ENCODE data around the gene CCDC141. TPM values are rescaled to one million over a fixed set of nuclear protein-coding genes. Genes with fewer than 3 reads are reported as not detected.
"Not testable (repeated sequence)": the region's sequence is repeated elsewhere in the genome, so short reads cannot be mapped to it uniquely, and the experiment has no call there.

The CCDC141 gene
- polyA plus RNA-seq, 1 donor = 0.70 TPM

GRCh38 chr2:178982652-178983051 lies 67.3 kb downstream of the CCDC141 start:
- not testable (repeated sequence) for H3K27me3 ChIP-seq (ENCODE audit: control insufficient read depth, insufficient read depth, low read length); H3K9me3 ChIP-seq (ENCODE audit: control insufficient read depth, low read depth, low read length); H3K4me3 ChIP-seq (ENCODE audit: low read length); H3K4me1 ChIP-seq (ENCODE audit: control insufficient read depth, insufficient read depth, low read length); H3K36me3 ChIP-seq (ENCODE audit: control insufficient read depth, insufficient read depth, low read length); DNase-seq; H3K27ac ChIP-seq (ENCODE audit: low read length)
- WGBS (ENCODE audit: insufficient coverage, low lambda C conversion rate) = no CpG with 5 or more reads among the region's 10 CpGs

DNA sequence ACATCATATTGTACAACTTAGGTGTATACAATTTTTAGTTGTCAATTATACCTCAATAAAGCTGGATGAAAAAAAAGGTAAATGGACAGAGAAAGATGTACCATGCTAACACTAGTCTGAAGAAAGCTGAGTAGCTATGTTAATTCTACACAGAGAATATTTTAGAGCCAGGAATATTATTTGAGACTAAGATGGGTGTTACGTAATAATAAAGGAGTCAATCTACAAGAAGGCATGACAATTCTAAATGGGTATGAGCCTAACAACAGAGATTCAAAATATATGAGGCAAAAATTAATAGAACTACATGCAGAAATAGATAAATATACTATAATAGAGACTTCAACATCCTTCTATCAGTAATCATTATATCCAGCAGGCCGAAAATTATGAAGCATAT lies 69.1 kb downstream of the CCDC141 start:
- Histone ChIP-seq H3K27me3 (ENCODE audit: control insufficient read depth, insufficient read depth, low read length) (no peaks in the 10 kb centered on the region), H3K4me3 (ENCODE audit: low read length) (no peak overlapping the region), H3K36me3 (ENCODE audit: control insufficient read depth, insufficient read depth, low read length) (no peaks in the 10 kb centered on the region), H3K4me1 (ENCODE audit: control insufficient read depth, insufficient read depth, low read length) (no peaks in the 10 kb centered on the region), H3K27ac (ENCODE audit: low read length) (no peak overlapping the region), H3K9me3 (ENCODE audit: control insufficient read depth, low read depth, low read length) (no peaks in the 10 kb centered on the region)
- WGBS (ENCODE audit: insufficient coverage, low lambda C conversion rate) = 80% methylated on average over 1 of the region's 2 CpGs
- no peak for DNase-seq

- H3K27me3 ChIP-seq (ENCODE audit: control insufficient read depth, insufficient read depth, low read length) = no peaks in the 10 kb centered on the region
- H3K36me3 ChIP-seq (ENCODE audit: control insufficient read depth, insufficient read depth, low read length) = no peaks in the 10 kb centered on the region
- H3K4me3 ChIP-seq (ENCODE audit: low read length) = no peak overlapping the region
- WGBS (ENCODE audit: insufficient coverage, low lambda C conversion rate) = no CpG with 5 or more reads among the region's 2 CpGs
- H3K27ac ChIP-seq (ENCODE audit: low read length) = no peak overlapping the region
- no peaks in the 10 kb centered on the region for H3K4me1 ChIP-seq (ENCODE audit: control insufficient read depth, insufficient read depth, low read length)
- no peaks in the 10 kb centered on the region for H3K9me3 ChIP-seq (ENCODE audit: control insufficient read depth, low read depth, low read length)
- DNase-seq = no peak
Observed at GRCh38 chr2:178978667-178979066, 71.3 kb downstream of the CCDC141 start.

DNA sequence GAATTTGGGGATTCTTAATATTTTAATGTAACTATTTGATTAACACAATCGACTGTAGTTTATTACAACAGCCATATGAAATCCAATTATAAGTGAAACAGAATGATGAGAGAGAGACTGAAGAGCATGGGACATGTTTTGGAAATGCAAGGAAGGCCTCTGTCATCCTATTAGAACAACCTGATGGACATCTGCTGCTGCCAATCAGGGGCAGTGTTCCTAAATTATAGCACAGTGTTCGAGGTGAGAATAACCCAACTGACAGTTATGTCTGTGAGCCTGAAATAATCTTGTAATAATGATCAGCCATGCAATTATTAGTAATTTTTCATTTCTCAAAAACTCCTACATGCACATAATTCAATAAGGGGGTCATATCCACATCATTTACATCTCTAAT lies 73.6 kb downstream of the CCDC141 start:
- no CpG with 5 or more reads among the region's 2 CpGs for WGBS (ENCODE audit: insufficient coverage, low lambda C conversion rate)
- no peaks in the 10 kb centered on the region for H3K4me1 ChIP-seq (ENCODE audit: control insufficient read depth, insufficient read depth, low read length)
- H3K9me3 ChIP-seq (ENCODE audit: control insufficient read depth, low read depth, low read length) = no peaks in the 10 kb centered on the region
- H3K36me3 ChIP-seq (ENCODE audit: control insufficient read depth, insufficient read depth, low read length) = no peaks in the 10 kb centered on the region
- no peak overlapping the region for H3K27ac ChIP-seq (ENCODE audit: low read length)
- DNase-seq = no peak
- H3K4me3 ChIP-seq (ENCODE audit: low read length) = no peak overlapping the region
- H3K27me3 ChIP-seq (ENCODE audit: control insufficient read depth, insufficient read depth, low read length) = no peaks in the 10 kb centered on the region

DNA sequence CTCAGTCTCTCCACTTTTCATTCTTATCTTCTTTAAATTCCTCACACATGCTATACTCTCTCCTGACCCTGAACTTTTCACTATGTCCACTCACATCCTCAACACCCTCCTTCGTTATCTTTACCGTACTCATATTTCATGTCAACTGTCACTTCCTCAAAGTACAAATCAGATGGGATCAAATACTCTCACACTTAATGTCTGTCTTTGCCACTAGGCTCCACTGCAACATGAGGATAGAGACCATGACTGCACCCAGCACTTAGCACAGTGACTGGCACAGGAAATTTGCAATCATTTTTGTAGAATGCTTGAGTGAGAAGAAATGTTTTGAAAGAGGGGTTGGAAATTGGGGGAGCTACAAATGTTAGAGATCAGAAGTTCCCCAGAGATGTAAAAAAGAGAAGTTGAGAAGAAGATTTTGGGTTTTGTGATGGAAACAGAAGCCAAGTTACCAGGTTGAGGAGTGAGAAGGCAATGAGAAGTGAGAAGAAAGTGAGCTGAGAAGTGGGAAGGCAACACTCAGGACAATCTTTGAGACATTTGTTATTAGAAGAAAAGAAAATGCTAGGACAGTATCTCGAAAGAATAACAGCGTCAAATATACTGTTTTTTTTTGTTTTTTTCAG lies 87.0 kb downstream of the CCDC141 start:
- WGBS (ENCODE audit: insufficient coverage, low lambda C conversion rate) = 100% methylated on average over 2 of the region's 4 CpGs

DNA sequence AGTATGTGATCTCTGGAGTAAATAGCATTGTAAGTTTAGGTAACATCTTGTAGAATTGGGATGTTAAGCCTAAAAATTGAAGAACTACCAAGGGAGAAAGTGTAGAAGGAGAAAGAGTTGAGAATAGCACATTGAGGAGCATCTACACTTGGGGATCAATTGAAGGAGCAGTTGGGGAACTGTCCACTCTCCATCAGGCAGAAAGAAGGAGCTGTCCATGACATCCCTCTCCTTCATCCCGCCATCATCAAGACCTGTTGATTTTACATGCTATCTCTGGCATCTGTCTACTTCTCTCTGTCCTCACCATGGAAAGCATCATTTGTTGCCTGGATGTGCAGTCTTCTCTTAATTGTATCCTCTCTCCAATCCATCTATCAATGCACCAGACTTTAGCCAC lies 87.8 kb downstream of the CCDC141 start:
- H3K4me3 ChIP-seq (ENCODE audit: low read length) = no peak overlapping the region

More for the DNA sequence above, 87.0 kb downstream of the CCDC141 start:
- H3K27ac ChIP-seq (ENCODE audit: low read length) = no peak overlapping the region
- H3K36me3 ChIP-seq (ENCODE audit: control insufficient read depth, insufficient read depth, low read length) = no peaks in the 10 kb centered on the region
- H3K4me3 ChIP-seq (ENCODE audit: low read length) = no peak overlapping the region
- H3K27me3 ChIP-seq (ENCODE audit: control insufficient read depth, insufficient read depth, low read length) = no peaks in the 10 kb centered on the region
- DNase-seq = no peak
- H3K9me3 ChIP-seq (ENCODE audit: control insufficient read depth, low read depth, low read length) = no peaks in the 10 kb centered on the region
- H3K4me1 ChIP-seq (ENCODE audit: control insufficient read depth, insufficient read depth, low read length) = no peaks in the 10 kb centered on the region

GRCh38 chr2:178954049-178954448 lies 95.9 kb downstream of the CCDC141 start:
- Histone ChIP-seq H3K4me3 (ENCODE audit: low read length) (no peak overlapping the region), H3K27ac (ENCODE audit: low read length) (no peak overlapping the region), H3K36me3 (ENCODE audit: control insufficient read depth, insufficient read depth, low read length) (no peaks in the 10 kb centered on the region), H3K9me3 (ENCODE audit: control insufficient read depth, low read depth, low read length) (no peaks in the 10 kb centered on the region), H3K27me3 (ENCODE audit: control insufficient read depth, insufficient read depth, low read length) (no peaks in the 10 kb centered on the region), H3K4me1 (ENCODE audit: control insufficient read depth, insufficient read depth, low read length) (no peaks in the 10 kb centered on the region)
- no CpG with 5 or more reads among the region's 4 CpGs for WGBS (ENCODE audit: insufficient coverage, low lambda C conversion rate)
- DNase-seq = no peak

More for the DNA sequence above, 87.8 kb downstream of the CCDC141 start:
- Histone ChIP-seq H3K9me3 (ENCODE audit: control insufficient read depth, low read depth, low read length) (no peaks in the 10 kb centered on the region), H3K36me3 (ENCODE audit: control insufficient read depth, insufficient read depth, low read length) (no peaks in the 10 kb centered on the region), H3K4me1 (ENCODE audit: control insufficient read depth, insufficient read depth, low read length) (no peaks in the 10 kb centered on the region), H3K27me3 (ENCODE audit: control insufficient read depth, insufficient read depth, low read length) (no peaks in the 10 kb centered on the region), H3K27ac (ENCODE audit: low read length) (no peak overlapping the region)
- WGBS (ENCODE audit: insufficient coverage, low lambda C conversion rate) = no CpG with 5 or more reads among the region's 1 CpG
- DNase-seq = no peak

DNA sequence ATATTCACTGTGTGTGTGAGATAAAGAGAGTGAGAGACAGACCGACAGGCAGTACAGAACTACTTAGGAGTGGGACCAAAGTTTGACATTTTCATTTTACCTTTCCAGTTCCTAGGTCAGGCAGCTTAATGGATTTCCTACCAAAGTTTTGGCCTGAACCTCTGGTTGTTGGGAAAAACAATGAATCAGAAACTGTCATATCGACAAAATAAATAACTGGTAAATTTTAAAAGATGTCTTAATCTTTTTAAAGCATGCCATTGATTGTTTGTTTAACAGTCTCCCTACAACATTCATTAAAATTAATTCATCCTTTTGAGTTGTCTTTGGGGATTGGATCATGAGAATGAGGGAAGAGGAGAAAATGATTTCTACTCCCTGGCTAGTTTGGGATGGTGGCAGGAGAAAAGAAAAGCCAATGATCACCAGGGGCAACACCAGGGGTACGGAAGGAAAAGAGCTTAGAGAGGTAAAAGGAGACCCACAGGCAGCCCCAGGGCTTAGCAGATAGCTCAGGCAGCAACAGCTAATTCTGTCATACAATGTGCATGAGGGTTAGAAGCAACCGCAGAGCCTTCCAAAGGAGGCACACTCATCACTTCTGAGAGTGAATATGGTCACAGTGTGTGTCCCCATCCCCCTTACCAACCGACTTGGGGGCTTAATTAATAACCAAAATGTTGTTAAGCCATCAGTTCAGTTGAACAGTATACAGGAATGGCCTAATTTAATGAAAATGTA lies 98.5 kb downstream of the CCDC141 start:
- Histone ChIP-seq H3K4me3 (ENCODE audit: low read length) (no peak overlapping the region), H3K27me3 (ENCODE audit: control insufficient read depth, insufficient read depth, low read length) (no peaks in the 10 kb centered on the region), H3K4me1 (ENCODE audit: control insufficient read depth, insufficient read depth, low read length) (no peaks in the 10 kb centered on the region), H3K9me3 (ENCODE audit: control insufficient read depth, low read depth, low read length) (no peaks in the 10 kb centered on the region), H3K36me3 (ENCODE audit: control insufficient read depth, insufficient read depth, low read length) (no peaks in the 10 kb centered on the region), H3K27ac (ENCODE audit: low read length) (no peak overlapping the region)
- no peak for DNase-seq
- WGBS (ENCODE audit: insufficient coverage, low lambda C conversion rate) = 100% methylated on average over 3 of the region's 5 CpGs

DNA sequence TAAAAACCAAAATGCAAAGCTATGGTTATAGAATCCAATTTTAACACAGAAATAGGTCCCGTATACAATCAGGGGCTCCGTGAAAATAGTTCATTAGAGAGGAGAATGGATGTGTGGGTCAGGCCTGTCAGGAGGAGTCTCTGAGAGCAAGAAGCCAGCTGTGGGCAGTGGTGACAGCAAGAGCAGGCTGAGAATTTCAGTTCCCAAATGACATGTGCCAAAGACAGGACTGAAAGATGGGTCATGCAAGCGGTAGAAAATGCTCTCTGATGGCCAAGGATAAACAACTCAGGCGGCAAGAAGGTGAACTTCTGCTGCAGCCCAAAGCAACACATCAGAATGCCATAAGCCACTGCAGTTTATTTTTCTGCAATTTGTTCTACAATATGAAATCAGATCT lies 100.4 kb downstream of the CCDC141 start:
- no peaks in the 10 kb centered on the region for H3K4me1 ChIP-seq (ENCODE audit: control insufficient read depth, insufficient read depth, low read length)
- H3K27me3 ChIP-seq (ENCODE audit: control insufficient read depth, insufficient read depth, low read length) = no peaks in the 10 kb centered on the region
- no peak overlapping the region for H3K27ac ChIP-seq (ENCODE audit: low read length)
- no peaks in the 10 kb centered on the region for H3K36me3 ChIP-seq (ENCODE audit: control insufficient read depth, insufficient read depth, low read length)
- DNase-seq = no peak
- no peaks in the 10 kb centered on the region for H3K9me3 ChIP-seq (ENCODE audit: control insufficient read depth, low read depth, low read length)
- H3K4me3 ChIP-seq (ENCODE audit: low read length) = no peak overlapping the region
- WGBS (ENCODE audit: insufficient coverage, low lambda C conversion rate) = no CpG with 5 or more reads among the region's 4 CpGs

DNA sequence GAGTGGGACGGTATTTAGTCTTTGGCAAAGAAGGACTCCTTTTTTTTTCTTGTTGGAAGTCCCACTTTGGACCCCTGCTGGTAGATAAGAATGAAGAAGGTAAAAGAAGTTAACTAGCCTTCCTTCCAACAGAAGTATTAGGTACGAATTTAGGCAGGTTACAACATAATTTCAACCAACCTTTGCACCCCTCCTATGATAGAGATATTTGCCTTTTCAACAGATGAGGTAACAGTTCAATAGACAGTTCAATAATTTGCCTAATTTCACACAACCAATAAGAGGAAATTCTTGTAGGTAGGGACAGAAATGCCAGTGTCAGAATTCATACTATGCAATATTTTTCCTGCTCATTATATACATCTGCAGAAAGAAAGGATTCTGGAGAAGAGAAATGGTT lies 100.8 kb downstream of the CCDC141 start:
- H3K27me3 ChIP-seq (ENCODE audit: control insufficient read depth, insufficient read depth, low read length) = no peaks in the 10 kb centered on the region
- H3K9me3 ChIP-seq (ENCODE audit: control insufficient read depth, low read depth, low read length) = no peaks in the 10 kb centered on the region
- H3K4me3 ChIP-seq (ENCODE audit: low read length) = no peak overlapping the region
- no peak overlapping the region for H3K27ac ChIP-seq (ENCODE audit: low read length)
- no peaks in the 10 kb centered on the region for H3K4me1 ChIP-seq (ENCODE audit: control insufficient read depth, insufficient read depth, low read length)
- H3K36me3 ChIP-seq (ENCODE audit: control insufficient read depth, insufficient read depth, low read length) = no peaks in the 10 kb centered on the region
- WGBS (ENCODE audit: insufficient coverage, low lambda C conversion rate) = 100% methylated on average over 1 of the region's 2 CpGs
- no peak for DNase-seq

DNA sequence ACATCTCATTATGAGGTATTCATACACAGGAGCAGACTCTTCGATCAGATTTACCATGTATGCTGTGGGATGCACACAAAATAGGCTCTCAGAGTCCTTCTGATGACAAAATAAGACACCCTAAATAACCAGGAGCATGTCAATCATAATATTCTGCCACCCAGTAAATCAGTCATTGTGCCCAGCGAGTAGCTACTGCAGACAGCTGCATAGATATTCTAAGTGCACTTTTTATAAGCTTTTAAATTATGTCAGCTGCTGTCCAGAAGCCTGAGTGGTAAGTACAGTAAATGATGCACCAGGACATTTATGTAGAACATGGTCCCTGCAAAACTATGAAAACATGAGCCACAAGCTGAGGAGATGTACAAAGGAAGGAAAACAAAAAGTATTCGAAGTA lies 102.9 kb downstream of the CCDC141 start:
- no peak for DNase-seq
- H3K36me3 ChIP-seq (ENCODE audit: control insufficient read depth, insufficient read depth, low read length) = no peaks in the 10 kb centered on the region
- no peaks in the 10 kb centered on the region for H3K9me3 ChIP-seq (ENCODE audit: control insufficient read depth, low read depth, low read length)
- WGBS (ENCODE audit: insufficient coverage, low lambda C conversion rate) = no CpG with 5 or more reads among the region's 3 CpGs
- no peak overlapping the region for H3K4me3 ChIP-seq (ENCODE audit: low read length)
- H3K27me3 ChIP-seq (ENCODE audit: control insufficient read depth, insufficient read depth, low read length) = no peaks in the 10 kb centered on the region
- no peak overlapping the region for H3K27ac ChIP-seq (ENCODE audit: low read length)
- H3K4me1 ChIP-seq (ENCODE audit: control insufficient read depth, insufficient read depth, low read length) = no peaks in the 10 kb centered on the region

Data from large intestine (tissue), 3 donors.